GM12865 (cell line): ENCODE results near the gene SCP2D1.

ENCODE experiments used
- DNase-seq: peaks from one replicate; pipeline ENCODE4 v3.0.0; 2010; ENCODE audit warnings: low read depth
- H3K4me3 ChIP-seq: 2 replicates; pipeline ENCODE4 v1.5.1; 2011; ENCODE audit warnings: mild to moderate bottlenecking, low read depth, low read length, control low read depth
- TF ChIP-seq, protein P1 (sequence below): IDR thresholded peaks from 2 replicates; pipeline ENCODE4 v1.5.1; 2011; ENCODE audit warnings: low read length, control low read depth, low read depth, inconsistent platforms; ENCODE audit not compliant: insufficient read depth; ENCODE audit errors: missing control alignments

Gene SCP2D1

DNA sequence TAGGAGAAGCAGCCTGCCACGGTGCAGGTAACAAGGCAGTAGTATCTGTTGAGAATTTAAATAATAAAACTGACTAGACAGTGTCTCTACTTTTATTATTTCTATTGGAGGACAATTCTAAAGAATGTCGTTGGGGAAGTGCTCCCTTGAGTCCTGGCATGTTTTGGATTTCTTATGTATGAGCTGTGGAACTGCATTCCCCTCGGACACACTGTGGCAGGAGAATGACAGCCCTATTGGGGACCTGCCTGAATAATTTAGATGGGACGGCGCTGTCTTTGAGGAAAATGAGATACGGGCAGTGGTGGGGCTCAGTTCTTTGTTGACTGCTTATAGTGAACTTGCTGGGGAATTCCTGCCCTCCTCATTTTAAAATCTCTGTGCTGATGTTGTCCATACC, 2.4 kb upstream of the SCP2D1 start:
- H3K4me3 ChIP-seq = no peak overlapping the region
- TF ChIP-seq, protein P1, sequence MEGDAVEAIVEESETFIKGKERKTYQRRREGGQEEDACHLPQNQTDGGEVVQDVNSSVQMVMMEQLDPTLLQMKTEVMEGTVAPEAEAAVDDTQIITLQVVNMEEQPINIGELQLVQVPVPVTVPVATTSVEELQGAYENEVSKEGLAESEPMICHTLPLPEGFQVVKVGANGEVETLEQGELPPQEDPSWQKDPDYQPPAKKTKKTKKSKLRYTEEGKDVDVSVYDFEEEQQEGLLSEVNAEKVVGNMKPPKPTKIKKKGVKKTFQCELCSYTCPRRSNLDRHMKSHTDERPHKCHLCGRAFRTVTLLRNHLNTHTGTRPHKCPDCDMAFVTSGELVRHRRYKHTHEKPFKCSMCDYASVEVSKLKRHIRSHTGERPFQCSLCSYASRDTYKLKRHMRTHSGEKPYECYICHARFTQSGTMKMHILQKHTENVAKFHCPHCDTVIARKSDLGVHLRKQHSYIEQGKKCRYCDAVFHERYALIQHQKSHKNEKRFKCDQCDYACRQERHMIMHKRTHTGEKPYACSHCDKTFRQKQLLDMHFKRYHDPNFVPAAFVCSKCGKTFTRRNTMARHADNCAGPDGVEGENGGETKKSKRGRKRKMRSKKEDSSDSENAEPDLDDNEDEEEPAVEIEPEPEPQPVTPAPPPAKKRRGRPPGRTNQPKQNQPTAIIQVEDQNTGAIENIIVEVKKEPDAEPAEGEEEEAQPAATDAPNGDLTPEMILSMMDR = no peak
- DNase-seq = no peak

DNA sequence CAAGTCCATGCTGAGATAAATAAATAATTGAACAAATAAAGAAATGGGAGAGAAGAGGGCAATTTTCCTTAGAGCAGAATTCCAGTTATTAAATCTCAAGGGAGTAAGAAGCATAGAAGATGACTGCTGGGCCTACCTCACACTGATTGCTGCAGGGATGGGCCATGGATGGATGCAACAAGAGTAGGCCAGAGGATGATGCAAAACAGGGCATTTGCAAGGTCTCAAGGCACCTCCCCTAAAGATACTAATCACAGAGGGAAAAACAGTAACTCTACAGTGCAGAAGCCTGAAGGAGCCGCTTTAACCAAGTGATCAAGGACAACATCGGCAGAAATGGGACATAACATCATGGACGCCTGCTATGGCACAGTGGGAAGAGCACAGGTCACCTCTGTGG, 1.7 kb upstream of the SCP2D1 start:
- TF ChIP-seq, protein P1 = no peak
- no peak overlapping the region for H3K4me3 ChIP-seq
- DNase-seq = no peak

DNA sequence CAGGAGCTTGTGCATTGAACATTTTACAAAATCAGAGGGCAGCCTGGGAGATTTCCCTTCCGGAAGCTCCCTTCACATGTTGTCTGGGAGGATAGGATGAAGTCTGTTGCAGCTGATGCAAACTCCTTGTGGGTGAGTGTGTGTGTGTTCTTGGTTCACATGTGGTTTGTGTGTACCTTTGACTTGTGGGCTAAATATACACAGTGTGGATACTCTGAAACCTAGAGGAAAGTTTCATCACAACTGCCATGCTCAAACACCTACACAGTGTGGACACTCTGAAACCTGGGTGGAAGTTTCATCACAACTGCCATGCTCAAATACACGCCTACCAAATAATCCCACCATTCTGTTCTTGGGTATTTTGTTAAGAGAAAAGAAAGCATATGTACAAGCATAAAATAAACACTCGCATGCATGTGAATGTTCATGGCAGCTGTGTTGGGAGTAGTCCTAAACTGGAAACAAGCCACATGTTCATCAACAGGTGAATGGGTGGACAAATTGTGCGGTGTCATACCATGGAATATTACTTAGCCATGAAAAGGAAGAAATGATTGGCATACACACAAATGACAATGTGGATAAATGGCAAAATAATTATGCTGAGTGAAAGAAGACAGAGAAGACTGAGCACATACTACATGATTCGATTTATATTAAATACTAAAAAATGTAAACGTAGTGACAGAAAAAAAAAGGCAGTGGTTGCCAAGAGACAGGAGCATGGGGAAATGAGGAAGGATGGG, 1.8 kb downstream of the SCP2D1 start:
- DNase-seq = peak; percentile 43
- H3K4me3 ChIP-seq = no peak overlapping the region
- TF ChIP-seq, protein P1 = no peak

DNA sequence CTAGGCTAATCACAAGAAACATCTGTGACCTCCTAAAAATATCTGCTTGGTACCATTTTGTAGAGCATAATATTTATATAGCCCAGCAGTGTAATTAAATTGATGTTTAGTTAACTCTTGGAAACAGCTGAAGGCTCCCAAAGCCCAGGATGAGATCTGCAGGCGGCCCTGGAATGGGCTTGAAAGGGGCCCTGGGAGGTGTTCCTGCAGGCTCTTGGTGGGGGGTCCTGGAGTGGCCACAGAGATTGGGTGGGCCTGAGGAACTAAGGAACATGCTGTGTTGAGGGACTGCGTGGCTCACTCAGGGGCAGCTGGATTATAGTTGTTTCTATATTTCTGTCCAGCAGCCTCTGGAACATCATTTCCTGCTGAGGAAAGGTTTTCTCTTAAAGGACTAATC, 9.2 kb downstream of the SCP2D1 start:
- H3K4me3 ChIP-seq = no peak overlapping the region
- no peak for DNase-seq
- TF ChIP-seq, protein P1 = no peak

DNA sequence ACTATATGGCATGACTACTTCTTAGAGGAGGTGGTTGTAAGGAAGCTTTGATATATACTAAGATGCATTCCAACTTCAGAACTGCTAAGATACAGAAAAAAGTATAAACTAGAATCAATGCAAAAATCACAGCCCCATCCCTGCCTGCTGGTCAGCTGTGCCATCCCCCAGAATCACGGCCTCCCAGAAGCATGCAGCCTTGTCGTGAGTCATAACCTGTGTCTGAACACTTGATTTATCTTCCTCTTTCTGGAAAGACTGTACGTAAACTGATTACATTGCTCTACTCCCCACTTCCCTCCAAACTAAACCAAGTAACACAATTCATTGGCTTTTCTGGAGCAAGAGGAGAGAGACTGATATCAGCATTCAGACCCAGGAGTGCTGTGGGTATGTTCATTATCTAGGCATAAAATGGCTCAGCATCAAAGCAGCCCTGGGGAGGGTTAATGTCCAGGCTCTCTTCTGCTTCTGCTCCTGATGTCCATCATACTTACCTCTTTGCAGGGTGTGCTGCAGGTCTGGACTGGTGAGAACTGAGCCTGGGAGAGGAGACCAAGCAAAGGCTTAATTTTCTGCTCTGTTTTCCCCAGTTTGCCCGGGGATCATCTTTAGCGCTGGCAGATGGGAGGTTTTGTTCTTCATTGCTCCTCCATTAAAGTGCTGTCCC, 18.4 kb downstream of the SCP2D1 start:
- TF ChIP-seq, protein P1 = no peak
- no peak for DNase-seq
- H3K4me3 ChIP-seq = no peak overlapping the region

DNA sequence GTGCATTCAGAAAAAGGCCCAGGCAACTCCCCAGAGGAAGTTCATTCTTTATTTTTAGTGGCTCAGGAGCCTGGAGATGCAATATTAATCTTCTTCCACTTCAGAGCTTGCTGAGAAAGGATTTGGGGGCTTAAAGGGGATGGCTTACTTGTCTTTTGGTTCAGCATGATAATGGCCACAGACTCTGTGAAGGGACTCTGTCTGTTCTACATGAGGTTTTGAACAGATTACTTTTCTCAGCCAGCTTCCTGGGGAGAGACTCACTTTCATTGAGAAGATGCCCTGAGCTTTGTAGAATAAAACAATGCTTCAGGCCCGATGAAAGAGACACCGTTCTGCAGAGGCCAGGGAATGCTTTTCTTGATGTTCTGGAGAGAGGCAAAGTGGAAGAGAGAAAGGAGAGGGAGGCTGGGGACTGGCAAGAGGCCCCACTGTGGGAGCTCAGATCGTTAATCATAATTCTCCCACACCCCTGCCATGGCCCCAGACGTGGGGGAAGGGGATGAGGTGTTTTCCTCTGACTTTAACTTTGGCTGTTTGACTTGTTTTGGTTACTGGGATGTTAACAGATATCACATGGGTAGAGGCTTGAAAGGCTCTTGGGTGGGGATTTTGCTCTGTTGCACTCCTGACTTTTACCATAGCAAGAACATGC, 19.1 kb downstream of the SCP2D1 start:
- DNase-seq = no peak
- no peak overlapping the region for H3K4me3 ChIP-seq
- TF ChIP-seq, protein P1 = no peak
